Sigmoid colon (tissue), 7 donors: ENCODE results near the gene ESD. TPM values are rescaled to one million over a fixed set of nuclear protein-coding genes. Genes with fewer than 3 reads are reported as not detected.

Source experiments
- DNase-seq: peaks from one replicate; pipeline ENCODE4 v3.0.0-alpha.2; 2019
- H3K27ac ChIP-seq, 4 donors: fragments of 200-600 bp; sonication (generic); one replicate each; pipeline ENCODE4 v1.5.1; 2016 to 2019; ENCODE audit warnings: mild to moderate bottlenecking in 1 of 4
- H3K27me3 ChIP-seq, 3 donors: fragments of 200-600 bp; sonication (generic); one replicate each; pipeline ENCODE4 v1.5.1; 2019; ENCODE audit warnings: mild to moderate bottlenecking in 1 of 3
- H3K36me3 ChIP-seq, 4 donors: fragments of 200-600 bp; sonication (generic); one replicate each; pipeline ENCODE4 v1.5.1; 2016 to 2019
- H3K4me1 ChIP-seq, 4 donors: fragments of 200-600 bp; sonication (generic); one replicate each; pipeline ENCODE4 v1.5.1; 2017 to 2019
- H3K4me3 ChIP-seq, 4 donors: fragments of 200-600 bp; sonication (generic); one replicate each; pipeline ENCODE4 v1.5.1; 2017 to 2019; ENCODE audit warnings: mild to moderate bottlenecking in 2 of 4, moderate library complexity in 1 of 4
- H3K9me3 ChIP-seq, 4 donors: fragments of 200-600 bp in 3 of 4; sonication (generic) in 3 of 4; one replicate each; pipeline versions ENCODE4 v1.5.1 to v1.6.1; 2013 to 2019
- EP300 ChIP-seq, 4 donors: sonication (generic); formaldehyde crosslinking; IDR thresholded peaks; one replicate each; pipeline ENCODE4 v1.6.1; 2017; ENCODE audit warnings: antibody characterized with exemption in 4 of 4
- POLR2A ChIP-seq, 2 donors: fragments of 450-650 bp; IDR thresholded peaks; one replicate each; pipeline ENCODE4 v1.6.1; 2016; ENCODE audit warnings: antibody characterized with exemption in 2 of 2, mild to moderate bottlenecking in 2 of 2, moderate library complexity in 2 of 2
- POLR2AphosphoS5 ChIP-seq, 4 donors: sonication (generic); formaldehyde crosslinking; IDR thresholded peaks; one replicate each; pipeline ENCODE4 v1.6.1; 2017; ENCODE audit warnings: antibody characterized with exemption in 4 of 4
- WGBS, 2 donors: extraction: QIAGEN DNeasy Blood & Tissue Kit; methylation state at CpG; one replicate each; pipeline ENCODE4 v1.1.7; 2013; 5-methylcytosine and 5-hydroxymethylcytosine counted together
- intact Hi-C: fragments of 100-400 bp; cut with DNase I; formaldehyde crosslinking; loops from one replicate; pipeline ENCODE4 v1.15.1; 2023
- polyA plus RNA-seq, 3 donors: library from polyadenylated mRNA; stranded (reverse); fragments of 200-250 nt; gene quantifications; one replicate each; pipeline ENCODE4 v1.2.3, GENCODE V29; 2013
- total RNA-seq, 4 donors: library from RNA; depleted of rRNA; stranded (reverse); fragments of >200 nt; gene quantifications; one replicate each; pipeline ENCODE4 v1.1.0, GENCODE V29; 2016
- TF ChIP-seq, protein P1 (sequence below), 4 experiments: fragments of 450-650 bp in 3 of 4; fragments of 200-600 bp in 1 of 4; IDR thresholded peaks; one replicate each; pipeline ENCODE4 v1.5.1; 2016 to 2019; ENCODE audit warnings: antibody characterized with exemption in 4 of 4, mild to moderate bottlenecking in 3 of 4, moderate library complexity in 2 of 4
- donor health status: healthy with polysubstance abuse.
- donor health status: Bipolar disorder and iron deficiency.
- donor health status: healthy.

Gene ESD
- total and polyA plus RNA-seq, 7 donors, result 89.5 to 150 (median 131) TPM

DNA sequence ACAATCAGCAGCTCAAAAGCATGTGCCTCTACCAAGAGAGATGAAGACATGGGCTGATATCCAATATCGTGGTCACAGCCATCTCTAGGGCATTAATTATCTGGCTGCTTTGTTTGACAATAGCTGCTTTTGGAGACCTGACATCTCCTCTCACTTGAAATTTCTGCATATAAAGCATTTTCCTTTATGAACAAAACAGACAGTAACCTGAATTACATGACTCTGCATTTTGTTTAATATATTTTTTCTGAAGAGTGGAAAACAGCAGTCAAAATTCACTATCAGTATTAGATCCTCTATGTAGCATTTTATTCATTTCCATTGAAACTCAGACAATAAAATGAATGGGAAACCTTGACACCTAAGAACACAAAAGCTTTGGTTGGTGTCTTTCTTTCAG, 42.4 kb upstream of the ESD start:
- TF ChIP-seq, protein P1, sequence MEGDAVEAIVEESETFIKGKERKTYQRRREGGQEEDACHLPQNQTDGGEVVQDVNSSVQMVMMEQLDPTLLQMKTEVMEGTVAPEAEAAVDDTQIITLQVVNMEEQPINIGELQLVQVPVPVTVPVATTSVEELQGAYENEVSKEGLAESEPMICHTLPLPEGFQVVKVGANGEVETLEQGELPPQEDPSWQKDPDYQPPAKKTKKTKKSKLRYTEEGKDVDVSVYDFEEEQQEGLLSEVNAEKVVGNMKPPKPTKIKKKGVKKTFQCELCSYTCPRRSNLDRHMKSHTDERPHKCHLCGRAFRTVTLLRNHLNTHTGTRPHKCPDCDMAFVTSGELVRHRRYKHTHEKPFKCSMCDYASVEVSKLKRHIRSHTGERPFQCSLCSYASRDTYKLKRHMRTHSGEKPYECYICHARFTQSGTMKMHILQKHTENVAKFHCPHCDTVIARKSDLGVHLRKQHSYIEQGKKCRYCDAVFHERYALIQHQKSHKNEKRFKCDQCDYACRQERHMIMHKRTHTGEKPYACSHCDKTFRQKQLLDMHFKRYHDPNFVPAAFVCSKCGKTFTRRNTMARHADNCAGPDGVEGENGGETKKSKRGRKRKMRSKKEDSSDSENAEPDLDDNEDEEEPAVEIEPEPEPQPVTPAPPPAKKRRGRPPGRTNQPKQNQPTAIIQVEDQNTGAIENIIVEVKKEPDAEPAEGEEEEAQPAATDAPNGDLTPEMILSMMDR (IDR thresholded peaks at IDR 0.05), result no peak
- TF ChIP-seq EP300 (IDR thresholded peaks at IDR 0.05), result no peak
- TF ChIP-seq POLR2AphosphoS5 (IDR thresholded peaks at IDR 0.05), result no peak
- TF ChIP-seq POLR2A (IDR thresholded peaks at IDR 0.05), result no peak
- 69 to 73% methylated on average over 1 of the region's 1 CpG for WGBS, 2 donors
- Histone ChIP-seq H3K4me3 (no peak overlapping the region), H3K27me3 (no peaks in the 10 kb centered on the region), H3K36me3 (no peaks in the 10 kb centered on the region), H3K27ac (no peak overlapping the region), H3K4me1 (no peaks in the 10 kb centered on the region), H3K9me3 (no peaks in the 10 kb centered on the region)
- no peak for DNase-seq
- intact Hi-C loops, result no loop called here

DNA sequence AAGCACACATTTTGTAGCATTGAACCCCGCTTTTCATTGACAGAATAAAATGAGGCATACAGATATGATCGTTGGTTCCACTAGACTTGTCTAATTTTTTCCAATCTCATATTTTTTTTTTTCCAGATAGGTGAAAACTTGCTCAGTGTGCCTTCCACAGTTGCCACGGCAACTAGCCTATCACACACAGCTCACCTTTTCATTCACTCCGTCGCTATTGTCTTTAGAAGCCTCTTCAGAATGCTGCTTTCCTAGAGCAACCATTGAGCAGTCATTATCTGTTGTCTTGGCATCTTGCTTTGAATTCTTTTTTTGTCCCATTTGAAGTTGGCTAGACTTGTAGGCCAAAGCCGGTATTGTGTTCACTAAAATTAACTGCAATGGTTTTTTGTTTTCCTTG, 37.7 kb upstream of the ESD start:
- intact Hi-C loops, result no loop called here
- Histone ChIP-seq H3K9me3 (no peaks in the 10 kb centered on the region), H3K36me3 (no peaks in the 10 kb centered on the region), H3K27ac (no peak overlapping the region), H3K4me1 (no peaks in the 10 kb centered on the region), H3K4me3 (no peak overlapping the region), H3K27me3 (no peaks in the 10 kb centered on the region)
- TF ChIP-seq, protein P1 (IDR thresholded peaks at IDR 0.05), result no peak
- no peak for TF ChIP-seq EP300 (IDR thresholded peaks at IDR 0.05)
- TF ChIP-seq POLR2A (IDR thresholded peaks at IDR 0.05), result no peak
- TF ChIP-seq POLR2AphosphoS5 (IDR thresholded peaks at IDR 0.05), result no peak
- WGBS, 2 donors, result 91 to 93% methylated on average over 6 of the region's 6 CpGs
- DNase-seq, result no peak

DNA sequence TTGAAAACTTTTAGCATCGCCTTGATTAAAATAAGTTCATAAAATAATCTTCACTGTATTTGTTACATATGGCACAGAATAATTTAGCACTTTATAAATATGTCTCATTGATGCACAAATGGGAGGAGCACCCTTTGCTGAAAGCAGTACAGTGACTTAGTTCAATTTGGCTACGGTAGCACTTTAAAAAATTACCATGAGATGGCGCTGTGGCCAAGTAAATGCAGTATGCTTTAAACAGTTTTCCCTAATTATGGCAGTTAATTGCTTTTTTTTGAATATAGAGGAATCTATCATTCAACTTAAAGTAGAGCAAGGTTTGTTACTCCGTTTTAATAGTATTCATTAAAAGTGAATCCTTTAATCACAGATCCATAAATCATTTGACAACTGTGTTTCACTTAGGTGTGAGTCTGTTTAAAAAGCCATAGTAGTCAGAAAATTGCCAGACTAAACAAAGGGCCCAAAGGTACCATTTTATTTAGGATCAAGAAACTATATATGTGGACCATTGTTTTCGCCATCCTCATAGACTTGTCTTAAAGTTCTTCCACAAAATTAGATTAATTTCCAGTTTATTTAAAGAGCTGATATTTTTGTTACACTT, 34.7 kb upstream of the ESD start:
- Histone ChIP-seq H3K27ac (no peak overlapping the region), H3K36me3 (no peaks in the 10 kb centered on the region), H3K27me3 (no peaks in the 10 kb centered on the region), H3K4me1 (no peaks in the 10 kb centered on the region), H3K9me3 (no peaks in the 10 kb centered on the region), H3K4me3 (no peak overlapping the region)
- intact Hi-C loops, result loop anchor here (2.0 kb wide), 1 partner anchor 943 kb away; no protein-coding TSS in a partner anchor
- 20 to 23% methylated on average over 5 of the region's 5 CpGs for WGBS, 2 donors
- TF ChIP-seq POLR2A (IDR thresholded peaks at IDR 0.05), result no peak
- TF ChIP-seq, protein P1 (IDR thresholded peaks at IDR 0.05), result peak; percentile 36 to 69 (median 54)
- no peak for DNase-seq

DNA sequence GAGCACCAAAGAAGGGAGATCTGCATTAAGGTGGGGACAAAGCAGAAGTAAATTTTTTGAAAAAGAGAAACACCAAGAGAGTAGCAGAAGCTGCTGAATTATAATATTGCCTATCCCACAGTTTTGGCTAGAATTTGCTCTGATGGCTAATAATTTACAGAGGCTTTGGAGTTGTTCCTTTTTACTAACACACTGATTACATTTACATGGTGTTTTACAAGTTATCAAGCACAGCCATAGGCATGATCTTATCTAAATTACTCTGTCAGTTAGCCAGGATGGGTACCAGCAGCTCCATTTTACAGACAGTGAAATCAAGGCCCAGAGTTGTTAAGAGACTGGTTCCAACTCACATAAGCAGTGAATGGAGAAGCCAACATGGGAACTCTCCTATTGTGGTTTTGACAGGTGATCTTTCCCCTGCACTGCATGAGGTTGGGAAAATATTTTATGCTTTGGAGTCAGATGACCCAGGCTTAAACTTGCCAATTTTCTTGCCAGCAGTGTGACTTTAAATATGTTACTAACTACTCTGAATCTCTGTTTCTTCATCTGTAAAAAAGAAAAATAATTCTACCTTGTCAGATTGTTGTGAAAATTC, 33.5 kb upstream of the ESD start:
- no peaks in the 10 kb centered on the region for H3K4me1 ChIP-seq
- no peaks in the 10 kb centered on the region for H3K36me3 ChIP-seq
- H3K4me3 ChIP-seq, result no peak overlapping the region
- intact Hi-C loops, result loop anchor here (2.0 kb wide), 1 partner anchor 944 kb away; no protein-coding TSS in a partner anchor
- DNase-seq, result no peak
- no peak for TF ChIP-seq EP300 (IDR thresholded peaks at IDR 0.05)
- no peak for TF ChIP-seq POLR2AphosphoS5 (IDR thresholded peaks at IDR 0.05)
- no peak for TF ChIP-seq POLR2A (IDR thresholded peaks at IDR 0.05)
- TF ChIP-seq, protein P1 (IDR thresholded peaks at IDR 0.05), result no peak
- no peaks in the 10 kb centered on the region for H3K9me3 ChIP-seq
- H3K27ac ChIP-seq, result no peak overlapping the region
- no peaks in the 10 kb centered on the region for H3K27me3 ChIP-seq

DNA sequence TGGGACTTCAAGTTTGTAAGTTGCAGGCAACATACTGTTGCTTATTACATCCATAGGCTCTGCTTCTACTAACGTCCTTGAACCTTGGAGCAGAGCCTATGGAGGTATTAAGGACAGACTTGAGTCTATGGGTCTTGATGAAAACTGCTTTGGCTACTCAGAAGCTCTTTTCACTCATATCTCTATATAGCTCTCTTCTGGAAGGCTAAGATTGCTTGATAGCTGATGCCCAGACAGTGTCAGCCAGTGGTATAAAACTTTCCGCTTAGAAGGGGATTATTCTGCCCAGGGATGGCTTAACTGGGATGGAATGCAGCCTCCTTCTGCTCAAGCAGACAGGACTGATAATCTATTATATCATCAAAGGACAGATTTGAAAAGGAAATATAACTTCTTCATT, 25.6 kb upstream of the ESD start:
- H3K27me3 ChIP-seq, result no peaks in the 10 kb centered on the region
- no peaks in the 10 kb centered on the region for H3K36me3 ChIP-seq
- 82 to 89% methylated on average over 2 of the region's 2 CpGs for WGBS, 2 donors
- H3K9me3 ChIP-seq, result no peaks in the 10 kb centered on the region
- H3K27ac ChIP-seq, result no peak overlapping the region
- no peak for TF ChIP-seq POLR2A (IDR thresholded peaks at IDR 0.05)
- no peak for TF ChIP-seq EP300 (IDR thresholded peaks at IDR 0.05)
- no peak for TF ChIP-seq POLR2AphosphoS5 (IDR thresholded peaks at IDR 0.05)
- TF ChIP-seq, protein P1 (IDR thresholded peaks at IDR 0.05), result no peak
- intact Hi-C loops, result no loop called here
- DNase-seq, result no peak
- H3K4me1 ChIP-seq, result no peaks in the 10 kb centered on the region
- H3K4me3 ChIP-seq, result no peak overlapping the region
